Adrenal gland (tissue), 5 donors: Measurements from ENCODE around the gene FIBIN.

ENCODE experiments used
- CTCF ChIP-seq, 6 experiments: fragments of 450-650 bp in 4 of 6; fragments of 200-600 bp in 2 of 6; sonication (generic) in 1 of 6; IDR thresholded peaks; 1 replicate in 5 of 6; 2 replicates in 1 of 6; pipeline versions ENCODE4 v1.5.1 to v1.8.0; 2016 to 2021; ENCODE audit warnings: antibody characterized with exemption in 6 of 6, mild to moderate bottlenecking in 2 of 6, moderate library complexity in 1 of 6
- POLR2A ChIP-seq, 2 donors: fragments of 450-650 bp; IDR thresholded peaks; one replicate each; pipeline ENCODE4 v1.6.1; 2017; ENCODE audit warnings: antibody characterized with exemption in 2 of 2, mild to moderate bottlenecking in 2 of 2, moderate library complexity in 1 of 2
- donor health status: DM: no; HTN: no; CAD: no.

GRCh38 chr11:27025957-27026733 is 32.2 kb downstream of the FIBIN start:
- no peak for TF ChIP-seq POLR2A (IDR thresholded peaks at IDR 0.05)
- TF ChIP-seq CTCF (IDR thresholded peaks at IDR 0.05), result no peak
